SK-N-SH treated with all-trans-retinoic acid at 6 μM for 48 hours (cell line): ENCODE results near the gene IRX1.

Experiments
- ATAC-seq: fragments of 200-7000 bp; cut with Tn5 transposase; 3 replicates; pipeline ENCODE4 v1.9.1; 2020; ENCODE audit warnings: mild to moderate bottlenecking, moderate library complexity
- CREB5 ChIP-seq: fragments of 250-450 bp; sonication (Bioruptor Pico); IDR thresholded peaks from 2 replicates; pipeline ENCODE4 v1.5.1; 2020; ENCODE audit warnings: low read depth, mild to moderate bottlenecking, moderate library complexity
- CSDC2 ChIP-seq: fragments of 250-450 bp; sonication (Bioruptor Pico); IDR thresholded peaks from 2 replicates; pipeline ENCODE4 v1.5.0; 2020; ENCODE audit warnings: mild to moderate bottlenecking, moderate library complexity
- CSRNP3 ChIP-seq: fragments of 250-450 bp; sonication (Bioruptor Pico); IDR thresholded peaks from 2 replicates; pipeline ENCODE4 v1.5.1; 2021; ENCODE audit warnings: mild to moderate bottlenecking, moderate library complexity
- ESRRG ChIP-seq: fragments of 250-450 bp; sonication (Bioruptor Pico); IDR thresholded peaks from 2 replicates; pipeline ENCODE4 v1.6.1; 2021; ENCODE audit warnings: mild to moderate bottlenecking
- ISL1 ChIP-seq: fragments of 250-450 bp; sonication (Bioruptor Pico); IDR thresholded peaks from 2 replicates; pipeline ENCODE4 v2.1.2; 2022; ENCODE audit warnings: mild to moderate bottlenecking, moderate library complexity
- OSR1 ChIP-seq: fragments of 250-450 bp; sonication (Bioruptor Pico); IDR thresholded peaks from 2 replicates; pipeline ENCODE4 v1.8.0; 2022; ENCODE audit warnings: moderate library complexity, mild to moderate bottlenecking, inconsistent platforms
- POU6F1 ChIP-seq: fragments of 250-450 bp; sonication (Bioruptor Pico); IDR thresholded peaks from 2 replicates; pipeline ENCODE4 v1.8.0; 2021; ENCODE audit warnings: low read depth, mild to moderate bottlenecking, moderate library complexity, borderline replicate concordance
- PPARA ChIP-seq: fragments of 250-450 bp; sonication (Bioruptor Pico); IDR thresholded peaks from 2 replicates; pipeline ENCODE4 v1.5.0; 2020; ENCODE audit warnings: mild to moderate bottlenecking, borderline replicate concordance
- RARB ChIP-seq: fragments of 250-450 bp; sonication (Bioruptor Pico); IDR thresholded peaks from 2 replicates; pipeline ENCODE4 v1.8.0; 2021; ENCODE audit warnings: mild to moderate bottlenecking, moderate library complexity
- SNAI2 ChIP-seq: fragments of 250-450 bp; sonication (Bioruptor Pico); IDR thresholded peaks from 2 replicates; pipeline ENCODE4 v1.5.0; 2020; ENCODE audit warnings: mild to moderate bottlenecking, moderate library complexity
- TCF4 ChIP-seq: fragments of 250-450 bp; sonication (Bioruptor Pico); IDR thresholded peaks from 2 replicates; pipeline ENCODE4 v1.8.0; 2021; ENCODE audit warnings: mild to moderate bottlenecking, moderate library complexity, borderline replicate concordance
- TOX ChIP-seq: fragments of 250-450 bp; sonication (Bioruptor Pico); IDR thresholded peaks from 2 replicates; pipeline ENCODE4 v1.8.0; 2021; ENCODE audit warnings: mild to moderate bottlenecking, moderate library complexity, borderline replicate concordance
- ZC3H10 ChIP-seq: fragments of 250-450 bp; sonication (Bioruptor Pico); IDR thresholded peaks from 2 replicates; pipeline ENCODE4 v1.5.1; 2021; ENCODE audit warnings: mild to moderate bottlenecking, moderate library complexity
- ZFP3 ChIP-seq: fragments of 250-450 bp; sonication (Bioruptor Pico); IDR thresholded peaks from 2 replicates; pipeline ENCODE4 v1.5.0; 2020; ENCODE audit warnings: mild to moderate bottlenecking, moderate library complexity
- ZFP30 ChIP-seq: fragments of 450-650 bp; formaldehyde crosslinking; IDR thresholded peaks from 2 replicates; pipeline ENCODE4 v1.5.0; 2022; ENCODE audit warnings: mild to moderate bottlenecking, moderate library complexity
- ZNF565 ChIP-seq: fragments of 450-650 bp; formaldehyde crosslinking; conservative IDR thresholded peaks from 2 replicates; pipeline ENCODE4 v1.5.0; 2020; ENCODE audit warnings: low read depth, mild to moderate bottlenecking, moderate library complexity
- TF ChIP-seq, protein P1 (sequence below): fragments of 250-450 bp; sonication (Bioruptor Pico); IDR thresholded peaks from 2 replicates; pipeline ENCODE4 v1.8.0; 2020; ENCODE audit warnings: mild to moderate bottlenecking, moderate library complexity, borderline replicate concordance
- TF ChIP-seq, protein P2 (sequence below): fragments of 250-450 bp; sonication (Bioruptor Pico); IDR thresholded peaks from 2 replicates; pipeline ENCODE4 v1.5.0; 2020; ENCODE audit warnings: mild to moderate bottlenecking, moderate library complexity

Gene IRX1

GRCh38 chr5:3607541-3608181 is 12.0 kb downstream of the IRX1 start:
- no peak for ATAC-seq

DNA sequence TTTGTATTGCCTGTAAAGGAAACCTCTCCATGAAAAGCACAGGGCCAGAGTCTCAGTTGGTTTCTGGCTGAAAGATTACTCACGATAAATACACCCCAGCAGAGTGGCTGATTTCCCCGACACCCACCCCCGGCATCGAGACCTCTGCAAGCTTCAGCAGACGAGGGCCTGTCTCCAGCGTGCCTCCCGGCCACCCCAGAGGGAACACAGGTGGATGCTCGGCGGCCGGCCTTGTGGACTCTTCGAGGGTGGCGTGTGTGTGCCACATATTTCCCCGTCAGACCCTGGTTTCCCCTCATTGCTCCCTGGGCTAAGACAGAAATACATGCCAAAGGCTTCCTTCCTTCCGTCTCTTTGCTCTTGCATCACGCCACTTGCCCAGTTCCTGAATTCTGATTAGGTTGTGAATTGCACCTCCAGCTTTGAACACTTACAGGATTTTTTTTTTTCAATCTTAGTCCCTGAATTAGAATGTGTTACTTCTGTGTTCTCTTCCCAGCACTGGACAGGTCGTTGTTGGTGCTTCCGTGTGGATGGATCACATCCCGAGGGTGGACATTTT is 13.6 kb downstream of the IRX1 start:
- no peak for TF ChIP-seq ZFP3 (CRISPR knock-in tag)
- TF ChIP-seq, protein P1, sequence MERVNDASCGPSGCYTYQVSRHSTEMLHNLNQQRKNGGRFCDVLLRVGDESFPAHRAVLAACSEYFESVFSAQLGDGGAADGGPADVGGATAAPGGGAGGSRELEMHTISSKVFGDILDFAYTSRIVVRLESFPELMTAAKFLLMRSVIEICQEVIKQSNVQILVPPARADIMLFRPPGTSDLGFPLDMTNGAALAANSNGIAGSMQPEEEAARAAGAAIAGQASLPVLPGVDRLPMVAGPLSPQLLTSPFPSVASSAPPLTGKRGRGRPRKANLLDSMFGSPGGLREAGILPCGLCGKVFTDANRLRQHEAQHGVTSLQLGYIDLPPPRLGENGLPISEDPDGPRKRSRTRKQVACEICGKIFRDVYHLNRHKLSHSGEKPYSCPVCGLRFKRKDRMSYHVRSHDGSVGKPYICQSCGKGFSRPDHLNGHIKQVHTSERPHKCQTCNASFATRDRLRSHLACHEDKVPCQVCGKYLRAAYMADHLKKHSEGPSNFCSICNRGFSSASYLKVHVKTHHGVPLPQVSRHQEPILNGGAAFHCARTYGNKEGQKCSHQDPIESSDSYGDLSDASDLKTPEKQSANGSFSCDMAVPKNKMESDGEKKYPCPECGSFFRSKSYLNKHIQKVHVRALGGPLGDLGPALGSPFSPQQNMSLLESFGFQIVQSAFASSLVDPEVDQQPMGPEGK (CRISPR knock-in tag), result no peak
- TF ChIP-seq CSRNP3 (CRISPR knock-in tag), result no peak
- TF ChIP-seq PPARA (CRISPR knock-in tag), result no peak
- no peak for TF ChIP-seq POU6F1 (CRISPR knock-in tag)
- TF ChIP-seq TOX (CRISPR knock-in tag), result no peak
- TF ChIP-seq ZC3H10 (CRISPR knock-in tag), result no peak
- TF ChIP-seq CREB5 (CRISPR knock-in tag), result no peak
- no peak for TF ChIP-seq SNAI2
- TF ChIP-seq, protein P2, sequence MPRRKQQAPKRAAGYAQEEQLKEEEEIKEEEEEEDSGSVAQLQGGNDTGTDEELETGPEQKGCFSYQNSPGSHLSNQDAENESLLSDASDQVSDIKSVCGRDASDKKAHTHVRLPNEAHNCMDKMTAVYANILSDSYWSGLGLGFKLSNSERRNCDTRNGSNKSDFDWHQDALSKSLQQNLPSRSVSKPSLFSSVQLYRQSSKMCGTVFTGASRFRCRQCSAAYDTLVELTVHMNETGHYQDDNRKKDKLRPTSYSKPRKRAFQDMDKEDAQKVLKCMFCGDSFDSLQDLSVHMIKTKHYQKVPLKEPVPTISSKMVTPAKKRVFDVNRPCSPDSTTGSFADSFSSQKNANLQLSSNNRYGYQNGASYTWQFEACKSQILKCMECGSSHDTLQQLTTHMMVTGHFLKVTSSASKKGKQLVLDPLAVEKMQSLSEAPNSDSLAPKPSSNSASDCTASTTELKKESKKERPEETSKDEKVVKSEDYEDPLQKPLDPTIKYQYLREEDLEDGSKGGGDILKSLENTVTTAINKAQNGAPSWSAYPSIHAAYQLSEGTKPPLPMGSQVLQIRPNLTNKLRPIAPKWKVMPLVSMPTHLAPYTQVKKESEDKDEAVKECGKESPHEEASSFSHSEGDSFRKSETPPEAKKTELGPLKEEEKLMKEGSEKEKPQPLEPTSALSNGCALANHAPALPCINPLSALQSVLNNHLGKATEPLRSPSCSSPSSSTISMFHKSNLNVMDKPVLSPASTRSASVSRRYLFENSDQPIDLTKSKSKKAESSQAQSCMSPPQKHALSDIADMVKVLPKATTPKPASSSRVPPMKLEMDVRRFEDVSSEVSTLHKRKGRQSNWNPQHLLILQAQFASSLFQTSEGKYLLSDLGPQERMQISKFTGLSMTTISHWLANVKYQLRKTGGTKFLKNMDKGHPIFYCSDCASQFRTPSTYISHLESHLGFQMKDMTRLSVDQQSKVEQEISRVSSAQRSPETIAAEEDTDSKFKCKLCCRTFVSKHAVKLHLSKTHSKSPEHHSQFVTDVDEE (CRISPR knock-in tag), result no peak
- TF ChIP-seq CSDC2 (CRISPR knock-in tag), result no peak
- TF ChIP-seq RARB (CRISPR knock-in tag), result no peak
- TF ChIP-seq ISL1 (CRISPR knock-in tag), result no peak
- TF ChIP-seq TCF4 (CRISPR knock-in tag), result no peak
- TF ChIP-seq, all 23 proteins: peak for 0

More at GRCh38 chr5:3607541-3608181, 12.0 kb downstream of the IRX1 start:
- no peak for TF ChIP-seq OSR1 (CRISPR knock-in tag)
- TF ChIP-seq SNAI2, result no peak
- no peak for TF ChIP-seq ZFP30
- TF ChIP-seq ESRRG (CRISPR knock-in tag), result no peak
- TF ChIP-seq CSDC2 (CRISPR knock-in tag), result no peak
- no peak for TF ChIP-seq ZNF565
- TF ChIP-seq, protein P1 (CRISPR knock-in tag), result no peak
- TF ChIP-seq, protein P2 (CRISPR knock-in tag), result no peak

More for the DNA sequence above, 13.6 kb downstream of the IRX1 start:
- no peak for ATAC-seq
